IPS-18c (cell line): ENCODE data around the gene MS4A8.

Experiments used
- H3K4me3 ChIP-seq: 2 replicates; pipeline ENCODE4 v1.7.0; 2013; ENCODE audit warnings: low read depth, mild to moderate bottlenecking, low read length, moderate library complexity; ENCODE audit not compliant: insufficient read depth
- H3K9me3 ChIP-seq: one replicate; pipeline ENCODE4 v1.6.1; 2013; ENCODE audit warnings: mild to moderate bottlenecking, low read length, moderate library complexity; ENCODE audit not compliant: control insufficient read depth, insufficient read depth

MS4A8 gene

DNA sequence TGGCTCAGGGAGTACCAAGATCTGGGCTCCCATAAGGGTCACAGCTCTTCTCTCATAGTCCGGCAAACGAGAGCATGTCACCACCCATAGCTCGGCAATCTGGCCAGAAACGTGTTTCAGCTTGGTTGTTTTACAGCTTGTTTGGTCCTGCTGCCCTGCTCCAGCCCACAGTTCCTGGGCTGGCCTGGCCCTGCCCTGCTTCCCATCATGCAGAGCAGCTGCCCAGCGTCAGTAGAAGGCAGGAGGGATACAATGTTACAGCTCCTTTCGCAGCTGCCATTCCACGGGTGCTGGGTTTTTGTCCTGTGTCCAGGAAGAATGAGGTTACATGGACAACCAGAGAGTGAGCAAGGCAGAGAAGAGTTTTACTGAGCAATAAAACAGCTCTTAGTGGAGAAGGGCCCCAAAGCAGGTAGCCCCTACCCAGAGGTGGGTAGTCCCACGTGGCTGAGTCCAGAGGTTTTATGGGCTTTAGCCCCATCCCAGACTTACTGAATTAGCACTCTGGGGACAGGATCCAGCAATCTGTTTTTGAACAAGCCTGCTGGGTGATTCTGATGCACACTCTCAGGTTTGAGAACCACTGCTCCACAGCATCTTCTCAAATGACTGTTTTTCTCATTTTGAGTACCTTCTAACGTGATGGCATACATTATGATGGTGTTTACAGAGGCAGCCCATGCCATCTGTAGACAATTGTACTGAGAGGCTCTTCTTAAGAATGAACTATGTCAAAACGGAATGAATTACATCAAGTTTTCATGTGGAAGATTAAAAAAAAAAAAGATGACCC lies 19.3 kb downstream of the MS4A8 start:
- Histone ChIP-seq H3K9me3 (peaks cover 7% of the 10 kb centered on the region), H3K4me3 (no peak overlapping the region)

DNA sequence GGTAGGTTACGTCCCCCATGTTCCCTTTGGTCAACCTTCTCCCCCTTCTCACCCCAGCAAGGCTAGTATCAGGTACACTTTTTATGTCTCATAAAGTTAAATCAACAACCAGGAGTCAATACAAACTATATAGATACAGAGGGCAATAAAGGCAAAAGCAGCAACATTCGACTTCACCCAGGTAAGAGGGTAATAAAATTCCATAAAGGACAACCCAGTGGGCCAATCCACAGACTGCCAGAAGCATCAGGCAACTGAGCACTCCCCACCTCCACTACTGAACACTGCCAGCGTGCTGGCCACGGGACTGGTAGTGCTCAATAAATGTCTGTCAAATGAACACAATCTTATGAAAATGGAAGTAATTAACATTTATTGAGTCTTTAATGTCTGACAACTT lies 20.0 kb downstream of the MS4A8 start:
- Histone ChIP-seq H3K4me3 (no peak overlapping the region), H3K9me3 (peaks cover 7% of the 10 kb centered on the region)

DNA sequence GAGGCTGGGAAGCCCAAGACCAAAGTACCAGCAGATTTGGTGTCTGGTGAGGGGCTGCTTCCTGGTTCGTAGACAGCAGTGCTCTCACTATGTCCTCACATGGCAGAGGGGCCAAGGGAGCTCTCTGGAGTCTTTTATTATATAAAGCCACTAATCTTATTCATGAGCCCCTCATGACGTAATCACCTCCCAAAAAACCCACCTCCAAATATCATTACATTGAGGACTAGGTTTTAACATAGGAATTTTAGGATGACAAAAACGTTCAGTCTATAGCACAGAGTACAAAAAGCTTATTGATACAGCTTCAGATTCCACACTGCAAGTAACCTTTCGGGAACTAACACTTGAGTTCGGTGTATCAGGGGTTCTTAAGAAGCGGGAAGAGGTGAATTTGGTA lies 21.0 kb downstream of the MS4A8 start:
- Histone ChIP-seq H3K9me3 (peaks cover 7% of the 10 kb centered on the region), H3K4me3 (no peak overlapping the region)

DNA sequence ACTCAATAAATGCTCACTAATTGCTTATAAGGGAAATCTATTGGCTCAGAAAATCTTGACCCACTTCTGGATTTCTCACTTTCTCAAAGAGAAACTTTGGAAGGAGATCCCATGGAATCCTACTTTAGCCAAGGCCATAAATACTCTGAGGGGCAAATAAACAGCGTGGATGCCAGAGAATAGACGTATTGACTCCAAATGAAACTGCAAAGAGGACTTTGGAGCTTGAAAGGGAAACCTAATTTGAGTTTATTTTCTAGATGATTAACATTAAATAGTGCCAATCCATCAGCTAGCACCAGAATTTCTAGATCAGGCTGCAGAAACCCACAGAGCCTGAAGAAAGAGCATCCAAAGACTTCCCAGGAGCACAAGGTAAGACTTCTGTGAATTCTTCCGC lies 25.0 kb downstream of the MS4A8 start, which contains the start of gene MS4A18:
Gene MS4A18, plus strand, starts transcription at position 301 of the 400 bp plus-strand sequence.
- H3K4me3 ChIP-seq = no peak within 1 kb of the TSS
- H3K9me3 ChIP-seq = no peaks in the 10 kb centered on the region

DNA sequence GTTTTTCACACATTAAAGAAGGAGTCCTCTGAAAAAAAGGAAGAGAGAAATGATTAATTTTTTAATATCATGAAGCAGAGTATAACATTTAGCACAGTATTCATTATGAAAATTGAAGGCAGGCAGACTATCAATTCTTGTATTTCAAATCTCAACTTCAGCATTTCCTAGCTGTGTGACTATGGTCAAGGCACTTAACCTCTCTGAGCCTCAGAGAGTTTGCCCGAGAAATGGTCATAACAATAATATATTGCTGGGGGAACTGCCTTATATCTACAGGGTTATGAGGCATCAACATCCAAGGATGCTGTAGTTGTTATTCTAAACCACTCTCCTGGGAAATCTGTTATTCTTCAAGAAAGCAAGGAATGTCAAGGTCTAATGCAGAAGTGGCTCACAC lies 26.2 kb downstream of the MS4A8 start:
- peaks cover 2% of the 10 kb centered on the region for H3K9me3 ChIP-seq
- H3K4me3 ChIP-seq = no peak overlapping the region

DNA sequence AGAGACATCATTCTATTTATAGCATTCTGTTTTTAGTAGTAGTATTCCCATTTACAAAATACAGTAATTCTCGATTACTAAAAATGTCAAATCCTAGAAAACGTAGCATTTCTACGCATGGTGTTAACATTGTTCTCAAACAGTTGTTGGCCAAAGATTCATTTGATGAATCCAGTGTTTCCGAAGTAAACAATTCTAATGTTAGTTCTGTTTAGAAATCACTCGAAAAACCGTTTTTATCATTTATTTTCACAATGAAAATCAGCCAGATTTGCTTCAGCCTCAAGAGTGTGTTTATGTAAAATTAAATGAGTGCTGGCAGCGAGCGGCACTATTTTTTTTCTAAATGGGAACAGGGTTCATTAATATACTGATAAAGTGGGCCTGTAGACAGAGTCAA lies 32.2 kb downstream of the MS4A8 start:
- H3K4me3 ChIP-seq = no peak overlapping the region
- H3K9me3 ChIP-seq = peaks cover 2% of the 10 kb centered on the region

DNA sequence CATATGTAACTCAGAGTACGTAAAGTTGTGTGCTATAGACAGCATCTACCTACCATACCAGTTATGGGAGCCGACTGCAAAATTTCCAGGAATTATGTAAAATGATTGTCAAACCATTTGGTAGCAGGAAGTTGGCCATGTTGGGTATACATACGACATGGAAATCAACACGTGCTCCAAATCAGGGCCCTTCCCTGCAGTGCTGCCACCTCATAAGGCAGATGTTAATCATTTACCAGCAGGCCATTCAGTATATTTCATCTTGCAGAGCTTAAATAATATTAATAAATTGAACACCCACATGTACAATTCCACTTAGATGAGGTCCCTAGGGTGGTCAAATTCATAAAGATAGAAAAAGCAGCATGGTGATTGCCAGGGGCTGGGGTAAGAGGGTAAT lies 34.9 kb downstream of the MS4A8 start:
- H3K9me3 ChIP-seq = peaks cover 2% of the 10 kb centered on the region
- no peak overlapping the region for H3K4me3 ChIP-seq

DNA sequence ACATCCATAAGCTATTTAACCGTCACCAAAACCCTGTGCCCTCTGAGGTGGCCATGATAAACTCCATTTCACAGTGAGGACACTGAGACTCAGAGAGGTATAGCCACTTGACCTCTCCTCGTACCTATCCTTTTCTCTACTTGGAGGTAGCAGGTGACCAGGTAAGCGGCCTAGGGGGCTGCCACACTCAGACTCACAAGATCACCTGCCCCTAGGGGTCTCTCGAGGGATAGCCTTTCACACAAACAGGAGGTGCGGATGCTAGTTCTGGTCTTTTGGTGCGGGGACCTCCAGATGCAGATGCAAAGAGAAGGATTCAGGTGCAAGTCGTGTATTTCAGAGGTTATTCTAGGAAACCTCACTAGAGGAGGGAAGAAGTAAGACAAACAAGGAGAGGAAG lies 39.7 kb downstream of the MS4A8 start:
- Histone ChIP-seq H3K4me3 (no peak overlapping the region), H3K9me3 (no peaks in the 10 kb centered on the region)

DNA sequence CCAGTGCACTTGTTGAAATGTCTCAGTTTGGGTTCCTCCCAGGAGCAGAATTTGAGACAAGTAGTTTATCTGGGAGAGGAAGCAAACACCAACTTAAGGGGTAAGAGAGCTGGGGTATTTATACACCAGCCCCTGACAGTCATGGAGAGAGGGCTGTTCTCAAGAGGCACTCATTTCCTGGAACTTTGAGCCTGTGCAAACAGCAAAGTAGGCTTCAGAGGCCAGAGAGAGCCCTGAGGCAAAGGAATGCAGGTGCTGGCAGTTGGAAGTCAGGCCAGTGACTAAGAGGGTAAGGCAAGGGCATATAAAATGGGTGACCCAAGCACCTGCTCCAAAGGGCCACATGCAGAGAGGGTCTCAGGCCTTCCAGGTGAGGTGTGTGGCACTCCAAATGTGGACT lies 41.2 kb downstream of the MS4A8 start:
- H3K9me3 ChIP-seq = no peaks in the 10 kb centered on the region
- H3K4me3 ChIP-seq = no peak overlapping the region

DNA sequence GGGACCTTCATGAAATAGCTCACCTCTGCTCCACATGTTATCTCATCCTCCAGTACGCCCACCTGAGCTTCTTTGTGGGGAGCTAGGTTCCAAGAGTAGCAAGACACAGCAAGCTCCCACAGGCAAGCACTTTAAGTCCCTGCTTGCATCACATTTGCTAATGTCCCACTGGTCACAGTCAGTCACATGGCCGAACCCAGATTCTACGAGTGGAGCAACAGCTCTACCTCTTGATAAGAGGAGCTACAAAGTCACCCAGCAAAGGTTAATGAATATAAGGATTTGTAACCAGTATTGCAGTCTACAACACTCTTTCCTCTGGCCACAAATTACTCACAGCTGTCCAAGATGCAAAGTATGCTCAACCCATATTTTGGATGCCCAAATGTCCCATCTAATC lies 42.0 kb downstream of the MS4A8 start:
- no peak overlapping the region for H3K4me3 ChIP-seq
- no peaks in the 10 kb centered on the region for H3K9me3 ChIP-seq

DNA sequence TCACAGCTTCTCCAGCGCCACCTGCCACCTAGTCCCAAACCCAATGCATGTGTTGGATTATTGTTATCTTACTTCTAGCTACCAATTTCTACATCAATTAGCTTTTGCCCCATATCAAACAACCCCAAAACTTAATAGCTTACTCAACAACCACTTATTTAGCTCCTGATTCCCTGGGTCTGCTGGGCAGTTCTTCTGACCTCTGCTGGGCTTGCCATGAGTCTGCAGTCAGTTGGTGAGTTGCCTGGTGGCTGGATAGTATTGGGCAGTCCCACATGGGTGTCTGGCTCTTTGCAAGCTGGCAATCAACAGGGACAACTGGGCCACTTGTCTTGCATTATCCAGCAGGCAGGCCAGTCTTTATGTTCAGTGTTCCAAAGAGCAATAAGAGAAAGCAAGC lies 43.6 kb downstream of the MS4A8 start:
- H3K9me3 ChIP-seq = no peaks in the 10 kb centered on the region
- H3K4me3 ChIP-seq = no peak overlapping the region

DNA sequence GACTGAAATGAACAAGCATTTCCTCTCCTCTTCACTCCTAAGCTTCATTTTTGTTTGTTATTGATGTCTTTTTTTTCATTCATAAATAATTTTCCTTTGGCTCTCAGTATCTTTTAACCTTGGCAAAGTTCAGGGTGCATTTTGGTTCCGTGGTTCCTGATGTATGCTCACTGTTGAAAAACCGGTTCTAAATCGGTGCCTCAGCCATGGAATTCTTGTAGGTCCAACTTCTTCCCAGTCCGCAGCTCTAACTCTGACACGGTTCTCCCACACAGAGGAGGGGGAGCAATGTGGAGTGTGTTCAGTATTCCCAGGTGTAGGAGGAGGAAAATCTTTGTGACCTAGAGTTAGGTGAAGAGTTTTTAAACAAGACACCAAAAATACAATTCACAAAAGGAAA lies 44.7 kb downstream of the MS4A8 start:
- H3K9me3 ChIP-seq = no peaks in the 10 kb centered on the region
- H3K4me3 ChIP-seq = no peak overlapping the region

DNA sequence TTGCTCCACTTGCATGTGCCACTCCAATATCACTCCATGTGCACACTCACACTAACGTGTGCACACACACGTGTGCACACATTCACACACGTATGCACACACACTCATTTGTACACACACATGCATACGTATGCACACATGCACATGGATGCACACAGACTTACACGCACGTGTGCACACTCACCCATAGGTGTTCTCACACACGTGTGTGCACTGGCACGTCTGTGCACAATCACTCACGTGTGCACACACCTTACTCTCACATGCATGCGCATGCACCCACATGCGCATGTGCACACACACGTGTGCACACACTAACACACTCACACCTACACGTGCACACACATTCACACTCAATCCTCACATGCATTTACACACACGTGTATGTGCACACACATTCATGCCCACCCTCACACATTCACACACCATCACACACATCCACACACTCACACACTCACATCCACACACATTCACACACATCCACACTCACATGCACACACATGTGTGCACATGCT lies 48.0 kb downstream of the MS4A8 start:
- Histone ChIP-seq H3K9me3 (no peaks in the 10 kb centered on the region), H3K4me3 (no peak overlapping the region; the same call in 1 of the 2 replicates)

DNA sequence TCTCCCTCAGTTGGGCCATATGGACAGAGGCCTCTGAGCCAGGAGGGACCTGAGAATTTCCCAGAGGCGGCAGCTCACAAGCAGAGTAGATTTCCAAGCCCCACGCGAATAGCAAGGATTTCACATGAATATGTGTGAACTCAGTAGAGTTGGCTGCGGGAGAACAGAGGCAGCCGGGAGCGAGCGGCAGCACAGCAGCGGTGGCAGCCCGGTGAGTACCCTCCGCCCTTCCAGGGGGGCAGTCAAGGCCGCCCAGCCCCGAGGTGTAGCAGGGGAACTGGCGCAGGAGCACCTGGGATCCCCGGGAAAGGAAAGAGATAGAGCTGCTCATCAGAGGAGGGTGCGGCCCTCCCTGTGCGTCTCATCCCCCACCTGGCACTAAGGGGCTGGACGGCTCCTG lies 48.8 kb downstream of the MS4A8 start:
- H3K9me3 ChIP-seq = no peaks in the 10 kb centered on the region
- H3K4me3 ChIP-seq = no peak overlapping the region

DNA sequence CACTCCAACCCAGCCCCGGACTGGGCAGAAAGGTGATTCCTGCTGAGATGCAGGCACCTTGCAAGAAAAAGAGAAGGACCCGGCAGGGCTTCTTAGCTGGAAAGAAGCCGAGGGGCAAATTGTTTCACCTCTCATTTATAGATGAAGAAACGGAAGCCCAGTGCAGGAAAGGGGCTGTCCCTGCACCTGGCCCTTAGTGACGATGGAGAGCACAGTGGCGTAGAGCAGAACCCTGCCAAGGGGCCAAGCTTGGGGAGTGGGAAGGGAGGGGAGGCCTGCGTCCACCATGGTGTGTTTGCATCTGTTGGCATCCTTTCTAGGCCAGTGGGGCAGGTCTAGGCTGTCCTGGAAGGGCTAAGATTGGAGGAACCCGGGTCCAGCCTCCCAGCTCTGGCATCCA lies 49.4 kb downstream of the MS4A8 start:
- no peaks in the 10 kb centered on the region for H3K9me3 ChIP-seq
- H3K4me3 ChIP-seq = no peak overlapping the region

DNA sequence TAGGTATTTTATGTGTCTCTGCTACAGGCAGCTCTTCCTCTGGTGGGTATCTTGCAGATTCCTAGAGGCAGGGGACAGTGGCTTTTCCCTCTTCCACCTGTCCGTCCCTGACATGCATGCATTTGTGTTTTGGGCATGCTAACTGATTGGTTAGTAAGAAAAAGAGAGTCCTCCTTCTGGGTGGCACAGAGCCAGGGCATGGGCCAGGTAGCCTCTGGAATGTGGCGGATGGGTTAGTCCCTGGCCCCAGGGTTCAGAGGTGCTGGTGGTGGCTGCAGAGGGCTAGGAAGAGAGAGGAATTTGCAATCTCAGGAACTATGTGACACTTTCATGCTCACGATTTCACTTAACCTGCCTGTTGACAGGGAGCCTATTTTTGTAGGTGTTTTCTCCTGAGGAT lies 51.5 kb downstream of the MS4A8 start:
- H3K4me3 ChIP-seq = no peak overlapping the region
- no peaks in the 10 kb centered on the region for H3K9me3 ChIP-seq

DNA sequence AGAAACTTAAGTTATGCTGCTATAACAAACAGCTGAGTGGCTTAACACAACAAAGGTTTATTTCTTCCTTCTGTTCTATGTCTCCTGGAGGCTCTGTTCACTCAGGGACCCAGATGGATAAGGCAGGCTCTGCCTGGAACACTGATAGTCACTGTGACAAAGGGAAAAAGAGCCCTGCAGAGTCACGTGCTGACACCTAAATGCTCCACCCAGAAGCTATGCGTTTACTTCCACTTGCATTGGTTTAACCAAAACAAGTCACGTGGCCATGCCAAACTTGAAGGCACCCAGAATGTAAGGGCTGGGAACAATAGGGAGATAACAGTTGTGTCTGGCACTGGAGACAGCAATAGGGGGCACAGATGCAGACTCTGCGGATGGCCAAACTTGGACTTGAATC lies 53.9 kb downstream of the MS4A8 start:
- Histone ChIP-seq H3K4me3 (no peak overlapping the region), H3K9me3 (no peaks in the 10 kb centered on the region)

DNA sequence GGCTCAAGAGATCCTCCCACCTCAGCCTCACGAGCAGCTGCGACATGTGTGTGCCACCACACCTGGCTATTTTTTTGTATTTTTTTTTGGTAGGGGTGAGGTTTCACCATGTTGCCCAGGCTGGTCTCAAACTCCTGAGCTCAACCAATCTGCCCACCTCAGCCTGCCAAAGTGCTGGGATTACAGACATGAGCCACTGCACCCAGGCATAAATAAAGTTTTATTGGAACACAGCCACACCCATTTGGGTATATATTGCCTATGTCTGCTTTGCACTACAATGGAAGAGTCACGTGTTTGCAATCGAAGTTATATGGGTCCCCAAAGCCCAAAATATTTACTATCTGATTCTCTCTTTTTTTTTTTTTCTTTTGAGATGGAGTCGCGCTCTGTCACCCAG lies 55.5 kb downstream of the MS4A8 start:
- no peak overlapping the region for H3K4me3 ChIP-seq
- H3K9me3 ChIP-seq = peaks cover 2% of the 10 kb centered on the region
